GM18870 (cell line): ENCODE measurements around the gene PTPRZ1.

ENCODE experiments used
- ATAC-seq: cut with Tn5 transposase; IDR thresholded peaks from one replicate; pipeline ENCODE4 v1.9.1; 2021; ENCODE audit warnings: moderate library complexity; ENCODE audit not compliant: unreplicated experiment

The PTPRZ1 gene

DNA sequence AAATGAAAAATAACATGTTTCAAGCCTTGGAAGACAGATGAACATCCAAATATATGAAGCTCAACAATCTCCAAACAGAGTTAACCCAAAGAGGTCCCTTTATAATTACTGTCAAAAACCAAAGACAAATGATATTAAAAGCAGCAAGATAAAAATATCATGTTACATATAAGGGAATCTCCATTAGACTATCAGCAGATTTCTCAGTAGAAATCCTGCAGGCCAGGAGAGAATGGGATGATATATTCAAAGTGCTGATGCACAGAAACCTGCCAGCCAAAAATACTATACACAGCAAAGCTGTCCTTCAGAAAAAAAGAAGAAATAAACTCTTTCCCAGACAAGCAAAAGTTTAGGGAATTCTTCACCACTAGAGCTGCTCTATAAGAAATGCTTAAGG lies 230.1 kb downstream of the PTPRZ1 start:
- ATAC-seq: no peak
